K562 (cell line): ENCODE data around the gene SLC26A5. TPM values are rescaled to one million over a fixed set of nuclear protein-coding genes. Genes with fewer than 3 reads are reported as not detected.

ENCODE experiments used
- CHD7 ChIP-seq: fragments of 200-600 bp; sonication (generic); IDR thresholded peaks from one replicate; pipeline ENCODE4 v1.6.1; 2012; ENCODE audit warnings: mild to moderate bottlenecking, low read depth, low read length, inconsistent platforms
- DMBX1 ChIP-seq: fragments of 250-450 bp; sonication (Bioruptor Pico); IDR thresholded peaks from 2 replicates; pipeline ENCODE4 v1.8.0; 2022; ENCODE audit warnings: inconsistent platforms, mild to moderate bottlenecking, moderate library complexity, borderline replicate concordance
- HCFC1 ChIP-seq: IDR thresholded peaks from 2 replicates; pipeline ENCODE4 v1.6.1; 2012; ENCODE audit warnings: low read depth, low read length, improper control_type of control experiment
- HIVEP1 ChIP-seq: fragments of 250-450 bp; sonication (Bioruptor Pico); IDR thresholded peaks from 2 replicates; pipeline ENCODE4 v1.4.0; 2020; ENCODE audit warnings: mild to moderate bottlenecking
- HSF4 ChIP-seq: fragments of 250-450 bp; sonication (Bioruptor Pico); IDR thresholded peaks from 2 replicates; pipeline ENCODE4 v2.1.2; 2022; ENCODE audit warnings: mild to moderate bottlenecking, moderate library complexity, borderline replicate concordance
- MAFG ChIP-seq: fragments of 450-650 bp; conservative IDR thresholded peaks from 2 replicates; pipeline ENCODE4 v1.6.1; 2016; ENCODE audit warnings: missing genetic modification characterization, missing compliant biosample characterization
- ZNF165 ChIP-seq: fragments of 250-450 bp; sonication (Bioruptor Pico); IDR thresholded peaks from 2 replicates; pipeline ENCODE4 v1.4.0; 2020; ENCODE audit warnings: borderline replicate concordance
- ZNF239 ChIP-seq: fragments of 250-450 bp; sonication (Bioruptor Pico); IDR thresholded peaks from 2 replicates; pipeline ENCODE4 v1.4.0; 2020; ENCODE audit warnings: mild to moderate bottlenecking
- ZNF3 ChIP-seq: fragments of 250-450 bp; sonication (Bioruptor Pico); IDR thresholded peaks from 2 replicates; pipeline ENCODE4 v1.5.0; 2021; ENCODE audit warnings: mild to moderate bottlenecking, moderate library complexity
- polyA plus RNA-seq, 8 experiments: library from polyadenylated mRNA; depleted of rRNA in 4 of 8; stranded (reverse) in 5 of 8; unstranded in 3 of 8; fragments of >200 nt; fragmentation: Nextera tagmentation in 2 of 8; fragmentation: Illumina TruSeq in 1 of 8; extraction: Ambion mirVana in 2 of 8; extraction: Trizol in 1 of 8; gene quantifications; 2 replicates each; pipeline versions ENCODE4 v1.2.1 to v1.2.3, GENCODE V29; 2011 to 2014; ENCODE audit warnings: inconsistent platforms in 1 of 8, missing spikeins in 1 of 8
- total RNA-seq, 7 experiments: library from RNA; depleted of rRNA in 6 of 7; stranded (reverse); fragments of >200 nt in 6 of 7; fragmentation: Illumina TruSeq in 2 of 7; extraction: Trizol in 2 of 7; gene quantifications; 2 replicates each; pipeline versions ENCODE4 v1.2.1 to v1.2.3, GENCODE V29; 2011 to 2021; ENCODE audit warnings: low replicate concordance in 1 of 7
- TF ChIP-seq, protein P1 (sequence below): sonication (generic); formaldehyde crosslinking; IDR thresholded peaks from 2 replicates; pipeline ENCODE4 v1.8.1; 2023; ENCODE audit warnings: mild to moderate bottlenecking, missing genetic modification reagents
- TF ChIP-seq, protein P2 (sequence below), 2 experiments: fragments of 450-650 bp in 1 of 2; sonication (generic) in 1 of 2; formaldehyde crosslinking in 1 of 2; IDR thresholded peaks in 1 of 2; conservative IDR thresholded peaks in 1 of 2; 2 replicates each; pipeline versions ENCODE4 v1.6.1 to v1.8.1; 2016 to 2023; ENCODE audit warnings: mild to moderate bottlenecking in 2 of 2, moderate library complexity in 2 of 2, inconsistent platforms in 1 of 2, missing genetic modification reagents in 1 of 2

SLC26A5 gene
- total and polyA plus RNA-seq, 9 of the 15 experiments (the other 6 are each of a cell fraction or from before 2014, with no cell fraction given), result not detected

DNA sequence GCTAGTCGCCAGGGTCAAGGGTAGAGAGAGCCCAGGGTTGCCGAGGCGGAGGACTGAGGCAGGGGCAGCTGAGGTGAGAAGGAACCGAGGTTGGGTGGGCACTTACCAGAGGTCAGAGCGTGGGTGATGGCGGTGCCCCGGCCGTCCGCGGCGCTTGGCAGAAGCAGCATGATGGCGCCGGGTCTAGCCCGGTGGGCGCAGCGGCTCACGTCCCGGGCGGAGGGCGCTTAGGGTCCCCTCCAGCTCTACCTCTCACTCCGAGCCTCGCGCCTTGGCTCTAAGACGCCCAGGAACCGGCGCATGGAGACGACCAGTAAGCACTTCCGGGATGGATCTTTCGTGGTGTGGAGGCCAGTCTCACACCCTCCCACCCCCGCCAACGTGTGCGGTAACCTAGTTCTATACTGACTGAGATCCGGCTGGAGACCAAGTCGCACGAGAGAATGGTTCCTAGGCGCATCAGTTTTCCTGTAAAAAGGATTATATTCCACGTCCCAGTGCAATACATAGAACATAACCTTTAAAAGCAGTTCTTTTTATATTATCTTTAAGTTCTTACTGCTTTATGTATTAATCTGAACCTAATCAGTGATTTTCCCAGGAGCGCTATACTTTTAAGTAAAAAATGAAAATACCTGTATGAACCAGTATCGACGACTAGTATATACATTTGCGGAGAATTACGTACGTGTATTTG is 101.4 kb downstream of the SLC26A5 start, which contains the start of gene DNAJC2 (continued):
- TF ChIP-seq CHD7 (peak; percentile 44), HSF4 (CRISPR knock-in tag) (0 out of 2 replicates have a peak, but pooled peaks have one; percentile 31), HIVEP1 (no peak), DMBX1 (no peak), HCFC1 (peak; percentile 85), ZNF165 (CRISPR knock-in tag) (0 out of 2 replicates have a peak, but pooled peaks have one; percentile 73), MAFG (tag) (peak; percentile 54), ZNF3 (CRISPR knock-in tag) (no peak), ZNF239 (CRISPR knock-in tag) (no peak)
- TF ChIP-seq, protein P1, sequence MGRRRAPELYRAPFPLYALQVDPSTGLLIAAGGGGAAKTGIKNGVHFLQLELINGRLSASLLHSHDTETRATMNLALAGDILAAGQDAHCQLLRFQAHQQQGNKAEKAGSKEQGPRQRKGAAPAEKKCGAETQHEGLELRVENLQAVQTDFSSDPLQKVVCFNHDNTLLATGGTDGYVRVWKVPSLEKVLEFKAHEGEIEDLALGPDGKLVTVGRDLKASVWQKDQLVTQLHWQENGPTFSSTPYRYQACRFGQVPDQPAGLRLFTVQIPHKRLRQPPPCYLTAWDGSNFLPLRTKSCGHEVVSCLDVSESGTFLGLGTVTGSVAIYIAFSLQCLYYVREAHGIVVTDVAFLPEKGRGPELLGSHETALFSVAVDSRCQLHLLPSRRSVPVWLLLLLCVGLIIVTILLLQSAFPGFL (CRISPR knock-in tag), result no peak
- TF ChIP-seq, protein P2, sequence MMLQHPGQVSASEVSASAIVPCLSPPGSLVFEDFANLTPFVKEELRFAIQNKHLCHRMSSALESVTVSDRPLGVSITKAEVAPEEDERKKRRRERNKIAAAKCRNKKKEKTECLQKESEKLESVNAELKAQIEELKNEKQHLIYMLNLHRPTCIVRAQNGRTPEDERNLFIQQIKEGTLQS (IDR thresholded peaks at IDR 0.05), result no peak
- TF ChIP-seq, protein P2 (CRISPR knock-in tag; conservative IDR thresholded peaks at IDR 0.05), result no peak
